SK-N-SH (cell line): ENCODE results near the gene SYNGR4. TPM values are rescaled to one million over a fixed set of nuclear protein-coding genes. Genes with fewer than 3 reads are reported as not detected.
A peak's percentile ranks its signal among the peaks of the same experiment; 100 is the strongest.

Source experiments
- CTCF ChIA-PET: fragments of 300-600, 350-600 bp; formaldehyde crosslinking; extraction: SDS; loops from one replicate; lab custom pipeline; 2021; lab: Yijun Ruan, JAX
- POLR2A ChIA-PET: fragments of 350-600 bp; sonication (Branson Sonifier 250); formaldehyde crosslinking; extraction: SDS; loops from one replicate; lab custom pipeline; 2020; ENCODE audit warnings: antibody characterized with exemption, inconsistent platforms; lab: Yijun Ruan, JAX
- DNase-seq: peaks from one replicate; pipeline ENCODE4 v3.0.0; 2012
- H2AFZ ChIP-seq: fragments of 200-600 bp; sonication (generic); 2 replicates; pipeline ENCODE4 v1.8.1; 2016; ENCODE audit warnings: antibody characterized with exemption, mild to moderate bottlenecking, low read depth
- H3F3A ChIP-seq: fragments of 200-600 bp; sonication (generic); replicated peaks from 2 replicates; pipeline ENCODE3; 2016; ENCODE audit warnings: antibody characterized with exemption, mild to moderate bottlenecking; ENCODE audit not compliant: insufficient read depth
- H3K27ac ChIP-seq, 2 experiments: fragments of 200-500 bp in 1 of 2; fragments of 200-600 bp in 1 of 2; sonication (Bioruptor generic) in 1 of 2; sonication (generic), shearing (Covaris generic) in 1 of 2; 2 replicates each; pipeline versions ENCODE4 v1.5.1 to v1.6.1; 2014 to 2016; ENCODE audit warnings: low read depth in 2 of 2, inconsistent platforms in 1 of 2, low read length in 1 of 2, mild to moderate bottlenecking in 1 of 2, mixed read lengths in 1 of 2
- H3K27me3 ChIP-seq: fragments of 200-600 bp; sonication (generic), shearing (Covaris generic); 2 replicates; pipeline ENCODE4 v1.6.1; 2016; ENCODE audit warnings: mixed run types; ENCODE audit not compliant: insufficient read depth
- H3K36me3 ChIP-seq, 2 experiments: fragments of 200-500 bp in 1 of 2; fragments of 200-600 bp in 1 of 2; sonication (Bioruptor generic) in 1 of 2; sonication (generic) in 1 of 2; replicated peaks in 1 of 2; 2 replicates each; pipeline versions ENCODE3 to v1.5.1; 2014 to 2016; ENCODE audit warnings: low read length in 1 of 2, mild to moderate bottlenecking in 1 of 2; ENCODE audit not compliant: insufficient read depth in 2 of 2, control insufficient read depth in 1 of 2
- H3K4me1 ChIP-seq, 2 experiments: fragments of 200-500 bp in 1 of 2; fragments of 200-600 bp in 1 of 2; sonication (Bioruptor generic) in 1 of 2; sonication (generic), shearing (Covaris generic) in 1 of 2; 2 replicates each; pipeline versions ENCODE4 v1.5.1 to v1.6.1; 2014 to 2016; ENCODE audit warnings: low read depth in 1 of 2, low read length in 1 of 2, mixed run types in 1 of 2; ENCODE audit not compliant: insufficient read depth in 2 of 2, control insufficient read depth in 1 of 2
- H3K4me2 ChIP-seq: fragments of 200-600 bp; sonication (generic), shearing (Covaris generic); 2 replicates; pipeline ENCODE4 v1.6.1; 2017; ENCODE audit warnings: mixed run types
- H3K4me3 ChIP-seq, 2 experiments: fragments of 200-500 bp in 1 of 2; fragments of 200-600 bp in 1 of 2; sonication (Bioruptor generic) in 1 of 2; sonication (generic), shearing (Covaris generic) in 1 of 2; 2 replicates each; pipeline versions ENCODE4 v1.5.1 to v1.8.1; 2014 to 2016; ENCODE audit warnings: low read depth in 2 of 2, inconsistent platforms in 1 of 2, low read length in 1 of 2, mild to moderate bottlenecking in 1 of 2, mixed read lengths in 1 of 2, moderate library complexity in 1 of 2
- H3K79me2 ChIP-seq: fragments of 200-600 bp; sonication (generic); 2 replicates; pipeline ENCODE4 v1.8.1; 2017; ENCODE audit warnings: mild to moderate bottlenecking; ENCODE audit not compliant: insufficient read depth
- H3K9ac ChIP-seq: fragments of 200-600 bp; sonication (generic); 2 replicates; pipeline ENCODE4 v1.6.1; 2017; ENCODE audit warnings: mixed run types
- H3K9me2 ChIP-seq: fragments of 200-600 bp; sonication (generic); 2 replicates; pipeline ENCODE4 v1.6.1; 2017; ENCODE audit warnings: mixed run types
- H3K9me3 ChIP-seq: fragments of 200-600 bp; sonication (generic); 2 replicates; pipeline ENCODE4 v1.6.1; 2017; ENCODE audit warnings: mixed run types, mild to moderate bottlenecking, moderate library complexity
- H4K20me1 ChIP-seq: fragments of 200-600 bp; sonication (generic); 2 replicates; pipeline ENCODE4 v1.6.1; 2017; ENCODE audit warnings: mild to moderate bottlenecking, mixed run types; ENCODE audit not compliant: insufficient read depth
- FOXJ3 ChIP-seq: sonication (generic); formaldehyde crosslinking; IDR thresholded peaks from 2 replicates; pipeline ENCODE4 v1.5.1; 2020; ENCODE audit warnings: mild to moderate bottlenecking, missing genetic modification reagents
- FOXM1 ChIP-seq: IDR thresholded peaks from 2 replicates; pipeline ENCODE4 v1.4.0; 2012; ENCODE audit warnings: low read depth, mild to moderate bottlenecking
- GATA2 ChIP-seq: sonication (generic); formaldehyde crosslinking; IDR thresholded peaks from 2 replicates; pipeline ENCODE4 v1.5.0; 2020; ENCODE audit warnings: mild to moderate bottlenecking, missing genetic modification reagents
- JUND ChIP-seq: IDR thresholded peaks from 2 replicates; pipeline ENCODE4 v1.4.0; 2012
- MEF2A ChIP-seq: IDR thresholded peaks from 2 replicates; pipeline ENCODE4 v1.4.0; 2012; ENCODE audit warnings: low read depth, borderline replicate concordance
- RAD21 ChIP-seq: IDR thresholded peaks from 2 replicates; pipeline ENCODE4 v1.6.1; 2012; ENCODE audit warnings: mild to moderate bottlenecking, low read length
- SMC3 ChIP-seq: IDR thresholded peaks from 2 replicates; pipeline ENCODE4 v1.6.1; 2012; ENCODE audit warnings: low read depth, low read length, improper control_type of control experiment
- TAF1 ChIP-seq: IDR thresholded peaks from 2 replicates; pipeline ENCODE4 v1.6.1; 2012; ENCODE audit warnings: low read depth, mild to moderate bottlenecking, low read length, moderate library complexity, borderline replicate concordance
- TEAD4 ChIP-seq: IDR thresholded peaks from 2 replicates; pipeline ENCODE4 v1.4.0; 2012; ENCODE audit warnings: mild to moderate bottlenecking, borderline replicate concordance; ENCODE audit not compliant: insufficient read depth
- WGBS: methylation state at CpG from one replicate; pipeline ENCODE4 v1.1.6; 2017; ENCODE audit warnings: low lambda C conversion rate; 5-methylcytosine and 5-hydroxymethylcytosine counted together
- polyA plus RNA-seq, 3 experiments: library from polyadenylated mRNA; depleted of rRNA; stranded (reverse); fragments of >200 nt; gene quantifications; 2 replicates each; pipeline ENCODE4 v1.2.3, GENCODE V29; 2012
- TF ChIP-seq, protein P1 (sequence below): IDR thresholded peaks from 2 replicates; pipeline ENCODE4 v1.4.0; 2012; ENCODE audit warnings: low read depth
- TF ChIP-seq, protein P2 (sequence below): IDR thresholded peaks from 2 replicates; pipeline ENCODE4 v1.6.1; 2012; ENCODE audit warnings: mild to moderate bottlenecking, low read depth, low read length, moderate library complexity
- TF ChIP-seq, protein P3 (sequence below): IDR thresholded peaks from 2 replicates; pipeline ENCODE4 v1.4.0; 2012; ENCODE audit warnings: low read depth, borderline replicate concordance
- TF ChIP-seq, protein P4 (sequence below): fragments of 200-600 bp; sonication (generic); IDR thresholded peaks from 2 replicates; pipeline ENCODE4 v1.6.1; 2017; ENCODE audit warnings: antibody characterized with exemption, mild to moderate bottlenecking, moderate library complexity

SYNGR4 gene
- polyA plus RNA-seq, 1 of the 3 experiments (the other 2 are of a cell fraction), result 0.08 TPM

DNA sequence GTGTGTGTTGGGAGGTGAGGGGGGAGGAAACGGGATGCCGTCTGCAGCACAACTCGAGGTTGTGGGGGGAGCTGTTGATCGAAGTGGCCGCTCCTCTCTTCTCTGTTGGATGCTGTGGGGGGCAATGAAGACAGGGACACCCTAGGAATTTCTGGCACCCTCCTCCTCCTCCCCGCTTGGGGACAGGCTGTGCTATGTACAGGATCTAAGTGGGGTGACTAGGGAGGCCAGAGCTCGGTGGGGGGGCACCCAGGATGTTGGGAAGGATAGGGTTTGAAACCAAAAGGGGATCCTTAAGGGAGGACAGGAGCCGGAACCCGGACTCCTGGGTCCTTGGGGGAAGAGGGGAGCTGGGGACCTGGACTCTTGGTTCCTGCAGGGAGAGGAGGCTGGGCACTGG lies 31.3 kb downstream of the SYNGR4 start:
- peaks cover 26% of the 10 kb centered on the region for H3F3A ChIP-seq

More for the DNA sequence above, 31.3 kb downstream of the SYNGR4 start:
- Histone ChIP-seq H3K27me3 (no peaks in the 10 kb centered on the region), H2AFZ (no peak overlapping the region), H3K36me3 (no peaks in the 10 kb centered on the region), H3K27ac (no peak overlapping the region), H3K4me1 (peaks cover 4 to 48% of the 10 kb centered on the region in 2 experiments; a peak in 3 of 4 replicates), H4K20me1 (no peaks in the 10 kb centered on the region), H3K9ac (no peak overlapping the region), H3K9me2 (no peaks in the 10 kb centered on the region), H3K4me3 (no peak overlapping the region), H3K4me2 (peak overlapping the region; percentile 93; the same call in 1 of the 2 replicates), H3K9me3 (no peaks in the 10 kb centered on the region), H3K79me2 (peaks cover 9% of the 10 kb centered on the region)
- WGBS, result 77% methylated on average over 9 of the region's 9 CpGs
- ChIA-PET CTCF (interaction anchor here (0.6 to 1.2 kb wide), 2 partner anchors 50 to 54 kb away, joined by 3 to 5 read pairs; partner anchors contain the start of gene GRWD1), POLR2A (interaction anchor here (0.7 kb wide), 1 partner anchor 63 kb away, joined by 3 read pairs; no protein-coding TSS in a partner anchor)
- no peak for DNase-seq
- no peak for TF ChIP-seq SMC3
- TF ChIP-seq GATA2 (CRISPR knock-in tag), result no peak
- TF ChIP-seq JUND, result no peak
- TF ChIP-seq, protein P1, sequence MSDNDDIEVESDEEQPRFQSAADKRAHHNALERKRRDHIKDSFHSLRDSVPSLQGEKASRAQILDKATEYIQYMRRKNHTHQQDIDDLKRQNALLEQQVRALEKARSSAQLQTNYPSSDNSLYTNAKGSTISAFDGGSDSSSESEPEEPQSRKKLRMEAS, result no peak
- TF ChIP-seq FOXM1, result no peak
- no peak for TF ChIP-seq FOXJ3 (CRISPR knock-in tag)
- TF ChIP-seq, protein P2, sequence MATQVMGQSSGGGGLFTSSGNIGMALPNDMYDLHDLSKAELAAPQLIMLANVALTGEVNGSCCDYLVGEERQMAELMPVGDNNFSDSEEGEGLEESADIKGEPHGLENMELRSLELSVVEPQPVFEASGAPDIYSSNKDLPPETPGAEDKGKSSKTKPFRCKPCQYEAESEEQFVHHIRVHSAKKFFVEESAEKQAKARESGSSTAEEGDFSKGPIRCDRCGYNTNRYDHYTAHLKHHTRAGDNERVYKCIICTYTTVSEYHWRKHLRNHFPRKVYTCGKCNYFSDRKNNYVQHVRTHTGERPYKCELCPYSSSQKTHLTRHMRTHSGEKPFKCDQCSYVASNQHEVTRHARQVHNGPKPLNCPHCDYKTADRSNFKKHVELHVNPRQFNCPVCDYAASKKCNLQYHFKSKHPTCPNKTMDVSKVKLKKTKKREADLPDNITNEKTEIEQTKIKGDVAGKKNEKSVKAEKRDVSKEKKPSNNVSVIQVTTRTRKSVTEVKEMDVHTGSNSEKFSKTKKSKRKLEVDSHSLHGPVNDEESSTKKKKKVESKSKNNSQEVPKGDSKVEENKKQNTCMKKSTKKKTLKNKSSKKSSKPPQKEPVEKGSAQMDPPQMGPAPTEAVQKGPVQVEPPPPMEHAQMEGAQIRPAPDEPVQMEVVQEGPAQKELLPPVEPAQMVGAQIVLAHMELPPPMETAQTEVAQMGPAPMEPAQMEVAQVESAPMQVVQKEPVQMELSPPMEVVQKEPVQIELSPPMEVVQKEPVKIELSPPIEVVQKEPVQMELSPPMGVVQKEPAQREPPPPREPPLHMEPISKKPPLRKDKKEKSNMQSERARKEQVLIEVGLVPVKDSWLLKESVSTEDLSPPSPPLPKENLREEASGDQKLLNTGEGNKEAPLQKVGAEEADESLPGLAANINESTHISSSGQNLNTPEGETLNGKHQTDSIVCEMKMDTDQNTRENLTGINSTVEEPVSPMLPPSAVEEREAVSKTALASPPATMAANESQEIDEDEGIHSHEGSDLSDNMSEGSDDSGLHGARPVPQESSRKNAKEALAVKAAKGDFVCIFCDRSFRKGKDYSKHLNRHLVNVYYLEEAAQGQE, result no peak
- no peak for TF ChIP-seq TAF1
- TF ChIP-seq, protein P3, sequence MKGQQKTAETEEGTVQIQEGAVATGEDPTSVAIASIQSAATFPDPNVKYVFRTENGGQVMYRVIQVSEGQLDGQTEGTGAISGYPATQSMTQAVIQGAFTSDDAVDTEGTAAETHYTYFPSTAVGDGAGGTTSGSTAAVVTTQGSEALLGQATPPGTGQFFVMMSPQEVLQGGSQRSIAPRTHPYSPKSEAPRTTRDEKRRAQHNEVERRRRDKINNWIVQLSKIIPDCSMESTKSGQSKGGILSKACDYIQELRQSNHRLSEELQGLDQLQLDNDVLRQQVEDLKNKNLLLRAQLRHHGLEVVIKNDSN, result no peak
- TF ChIP-seq RAD21, result no peak
- TF ChIP-seq MEF2A, result no peak
- TF ChIP-seq TEAD4, result no peak
- TF ChIP-seq, protein P4, sequence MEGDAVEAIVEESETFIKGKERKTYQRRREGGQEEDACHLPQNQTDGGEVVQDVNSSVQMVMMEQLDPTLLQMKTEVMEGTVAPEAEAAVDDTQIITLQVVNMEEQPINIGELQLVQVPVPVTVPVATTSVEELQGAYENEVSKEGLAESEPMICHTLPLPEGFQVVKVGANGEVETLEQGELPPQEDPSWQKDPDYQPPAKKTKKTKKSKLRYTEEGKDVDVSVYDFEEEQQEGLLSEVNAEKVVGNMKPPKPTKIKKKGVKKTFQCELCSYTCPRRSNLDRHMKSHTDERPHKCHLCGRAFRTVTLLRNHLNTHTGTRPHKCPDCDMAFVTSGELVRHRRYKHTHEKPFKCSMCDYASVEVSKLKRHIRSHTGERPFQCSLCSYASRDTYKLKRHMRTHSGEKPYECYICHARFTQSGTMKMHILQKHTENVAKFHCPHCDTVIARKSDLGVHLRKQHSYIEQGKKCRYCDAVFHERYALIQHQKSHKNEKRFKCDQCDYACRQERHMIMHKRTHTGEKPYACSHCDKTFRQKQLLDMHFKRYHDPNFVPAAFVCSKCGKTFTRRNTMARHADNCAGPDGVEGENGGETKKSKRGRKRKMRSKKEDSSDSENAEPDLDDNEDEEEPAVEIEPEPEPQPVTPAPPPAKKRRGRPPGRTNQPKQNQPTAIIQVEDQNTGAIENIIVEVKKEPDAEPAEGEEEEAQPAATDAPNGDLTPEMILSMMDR, result no peak
